ENCODE results near the gene PLXNA4.

GRCh38 chr7:132475037-132475668 lies 101.1 kb downstream of the PLXNA4 start:
- no peak for TF ChIP-seq POLR2A (IDR thresholded peaks at IDR 0.05; ENCODE audit: low read length)
- TF ChIP-seq GATA1 (IDR thresholded peaks at IDR 0.05; ENCODE audit: low read depth, low read length), result no peak

All from erythroblast (primary cell).